GM12874 (cell line): ENCODE measurements around the gene PCYOX1L.

Source experiments
- TF ChIP-seq, protein P1 (sequence below): IDR thresholded peaks from 2 replicates; pipeline ENCODE4 v1.5.1; 2011; ENCODE audit warnings: low read depth, mild to moderate bottlenecking, control low read depth, low read length, moderate library complexity; ENCODE audit not compliant: insufficient read depth

PCYOX1L gene

DNA sequence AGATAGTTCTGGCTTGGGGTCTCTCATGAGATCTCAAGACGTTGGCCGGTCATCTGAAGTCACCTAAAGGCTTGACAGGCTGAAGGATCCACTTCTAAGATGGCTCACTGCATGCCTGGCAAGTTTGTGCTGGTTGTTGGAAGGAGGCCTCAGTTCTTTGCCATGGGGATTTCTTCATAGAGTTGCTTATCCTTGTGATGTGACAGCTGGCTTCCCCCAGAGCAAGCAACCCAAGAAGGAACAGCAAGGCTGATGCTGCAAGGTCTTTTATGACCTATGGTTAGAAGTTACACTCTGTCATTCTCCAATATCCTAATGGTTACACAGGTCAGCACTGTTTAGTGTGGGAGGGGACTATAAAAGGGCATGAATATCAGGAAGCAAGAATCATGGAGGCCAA, 33.2 kb upstream of the PCYOX1L start:
- TF ChIP-seq, protein P1, sequence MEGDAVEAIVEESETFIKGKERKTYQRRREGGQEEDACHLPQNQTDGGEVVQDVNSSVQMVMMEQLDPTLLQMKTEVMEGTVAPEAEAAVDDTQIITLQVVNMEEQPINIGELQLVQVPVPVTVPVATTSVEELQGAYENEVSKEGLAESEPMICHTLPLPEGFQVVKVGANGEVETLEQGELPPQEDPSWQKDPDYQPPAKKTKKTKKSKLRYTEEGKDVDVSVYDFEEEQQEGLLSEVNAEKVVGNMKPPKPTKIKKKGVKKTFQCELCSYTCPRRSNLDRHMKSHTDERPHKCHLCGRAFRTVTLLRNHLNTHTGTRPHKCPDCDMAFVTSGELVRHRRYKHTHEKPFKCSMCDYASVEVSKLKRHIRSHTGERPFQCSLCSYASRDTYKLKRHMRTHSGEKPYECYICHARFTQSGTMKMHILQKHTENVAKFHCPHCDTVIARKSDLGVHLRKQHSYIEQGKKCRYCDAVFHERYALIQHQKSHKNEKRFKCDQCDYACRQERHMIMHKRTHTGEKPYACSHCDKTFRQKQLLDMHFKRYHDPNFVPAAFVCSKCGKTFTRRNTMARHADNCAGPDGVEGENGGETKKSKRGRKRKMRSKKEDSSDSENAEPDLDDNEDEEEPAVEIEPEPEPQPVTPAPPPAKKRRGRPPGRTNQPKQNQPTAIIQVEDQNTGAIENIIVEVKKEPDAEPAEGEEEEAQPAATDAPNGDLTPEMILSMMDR: no peak

DNA sequence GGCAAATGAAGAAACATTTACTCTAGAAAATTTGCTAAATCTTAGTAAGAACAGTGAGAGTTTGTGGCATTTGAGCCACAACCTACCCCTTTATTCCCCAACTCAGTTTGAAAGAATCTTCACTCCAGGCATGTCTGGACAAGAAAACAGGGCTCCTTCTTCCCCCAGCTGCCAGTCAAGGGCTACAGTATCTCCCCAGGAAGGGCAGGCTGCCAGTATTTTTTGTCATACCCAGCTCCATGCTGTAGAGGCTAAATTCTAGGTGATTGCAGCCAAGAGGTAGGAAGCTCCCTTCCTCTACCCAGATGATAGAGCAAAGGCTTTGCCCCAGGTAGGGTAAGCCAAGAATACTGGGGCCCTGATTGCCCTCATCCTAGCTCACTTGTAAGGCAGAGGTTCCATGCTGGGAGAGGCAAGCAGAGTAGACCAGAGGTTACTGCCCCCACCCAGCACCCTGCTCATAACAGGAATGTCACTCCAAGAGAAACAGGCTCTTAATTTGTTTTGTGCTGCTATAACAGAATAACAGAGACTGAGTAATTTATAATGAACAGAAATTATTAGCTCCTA, 32.6 kb upstream of the PCYOX1L start:
- TF ChIP-seq, protein P1: no peak

DNA sequence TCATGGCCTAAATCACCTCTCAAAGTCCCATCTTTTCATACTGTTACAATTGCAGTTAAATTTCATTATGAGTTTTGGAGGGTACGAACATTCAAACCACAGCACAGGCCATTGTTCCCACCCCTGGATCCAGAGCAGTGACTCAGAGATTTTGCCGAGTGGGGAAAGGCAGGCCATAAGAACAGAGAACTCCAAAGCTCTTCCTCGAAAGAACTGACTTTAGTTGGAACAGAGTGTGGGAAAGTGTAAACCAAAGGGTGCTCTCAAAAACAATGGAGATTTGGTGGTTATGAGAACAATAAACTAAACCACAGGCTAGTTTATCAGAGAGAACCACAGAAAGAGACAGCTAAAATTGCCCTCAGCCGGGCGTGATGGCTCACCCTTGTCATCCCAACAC, 32.0 kb upstream of the PCYOX1L start:
- TF ChIP-seq, protein P1: no peak

DNA sequence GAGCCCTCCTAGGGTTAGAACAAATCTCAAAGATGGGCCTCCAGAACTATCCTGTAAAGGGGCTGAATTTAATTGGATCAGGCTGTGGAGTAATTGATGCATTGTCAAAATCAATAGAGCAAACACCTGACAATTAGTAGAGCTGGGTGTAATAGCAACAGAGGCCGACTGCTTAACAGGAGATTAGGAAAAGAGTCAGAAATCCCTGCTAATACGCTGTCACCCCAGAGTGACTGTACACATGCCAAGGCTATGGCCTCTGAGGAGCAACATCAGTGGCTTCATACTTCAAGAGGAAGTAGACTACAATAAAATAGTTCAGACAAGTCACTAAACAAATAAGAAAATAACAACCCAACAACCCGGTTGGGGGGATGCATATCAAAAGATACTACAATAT, 31.2 kb upstream of the PCYOX1L start:
- TF ChIP-seq, protein P1: no peak

DNA sequence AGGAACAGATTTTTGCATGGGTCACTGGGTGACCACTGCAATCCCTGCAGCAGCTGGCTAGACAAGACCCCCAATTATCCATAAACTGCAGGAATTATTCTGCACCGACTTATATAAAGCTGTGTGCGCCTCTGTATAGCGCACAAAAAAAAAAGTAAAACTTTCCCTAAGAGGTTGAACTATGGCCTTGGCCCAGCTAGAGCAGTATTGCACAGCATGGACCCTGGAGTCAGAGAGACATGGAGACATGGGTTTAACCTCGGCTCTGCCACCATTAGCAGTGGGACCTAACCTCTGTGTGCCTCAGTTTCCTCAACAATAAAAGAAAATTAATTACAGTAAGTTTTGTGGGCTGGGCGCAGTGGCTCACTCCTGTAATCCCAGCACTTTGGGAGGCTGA, 29.7 kb upstream of the PCYOX1L start:
- TF ChIP-seq, protein P1: no peak

DNA sequence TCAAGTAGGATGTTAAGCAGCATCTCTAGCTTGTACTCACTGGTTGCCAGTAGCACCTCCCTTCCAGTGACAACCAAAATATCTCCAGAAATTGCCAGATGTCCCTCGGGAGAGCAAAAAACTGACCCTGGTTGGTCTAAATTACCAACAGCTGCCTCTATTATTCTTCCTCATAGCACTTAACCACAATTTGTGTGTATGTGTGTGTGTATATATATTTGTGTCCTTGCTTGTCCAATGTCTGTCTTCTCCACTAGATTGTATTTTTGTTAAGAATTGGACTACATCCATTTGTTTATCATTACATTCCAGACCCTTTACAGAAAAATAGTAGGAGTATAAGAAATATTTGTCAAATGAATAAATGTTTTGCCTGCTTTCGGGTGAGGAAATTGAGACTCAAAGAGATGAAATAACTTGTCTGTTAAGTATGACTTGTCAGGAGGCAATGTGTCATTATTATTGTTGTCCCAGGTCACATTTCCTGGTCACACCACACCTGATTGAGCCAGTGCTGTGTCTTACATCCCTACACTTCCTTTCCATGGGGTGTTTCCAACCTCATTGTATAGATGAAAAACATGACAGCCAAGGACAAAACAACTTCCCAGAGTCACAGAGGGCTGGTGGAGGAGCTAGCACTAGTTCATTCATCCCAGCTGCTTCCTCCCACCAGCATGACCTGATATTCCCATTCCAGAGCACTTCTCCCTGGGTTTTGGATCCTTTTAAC, 24.0 kb upstream of the PCYOX1L start:
- TF ChIP-seq, protein P1: no peak

DNA sequence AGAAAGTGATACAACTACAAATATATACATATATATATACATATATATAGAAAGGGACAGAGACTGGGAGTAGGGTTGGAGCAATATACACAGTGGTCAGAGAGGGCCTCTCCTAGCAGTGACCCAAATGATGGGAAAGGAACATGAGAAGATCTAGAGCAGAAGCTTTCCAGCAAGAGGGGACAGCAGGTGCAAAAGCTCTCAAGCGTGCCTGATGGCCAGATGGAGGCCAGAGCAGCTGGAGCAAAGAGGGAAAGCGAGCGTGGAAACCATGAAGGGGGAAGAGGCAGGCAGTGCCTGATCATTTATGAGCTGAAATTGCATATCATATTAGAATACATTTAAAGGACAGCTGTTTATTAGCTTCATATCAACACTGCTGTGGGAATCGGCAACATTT, 20.1 kb upstream of the PCYOX1L start:
- TF ChIP-seq, protein P1: no peak
